IPS DF 19.7 (cell line): ENCODE results near the gene STK32B.

Source experiments
- DNase-seq: peaks from one replicate; pipeline ENCODE4 v3.0.0-alpha.2; 2013; ENCODE audit warnings: low read depth, low spot score

The STK32B gene

GRCh38 chr4:5361968-5362367, 310.7 kb downstream of the STK32B start:
- no peak for DNase-seq

- DNase-seq: no peak
Measured at GRCh38 chr4:5364406-5364805, 313.1 kb downstream of the STK32B start.

GRCh38 chr4:5365071-5366008, 314.1 kb downstream of the STK32B start:
- DNase-seq: no peak

GRCh38 chr4:5366009-5366386, 314.7 kb downstream of the STK32B start:
- DNase-seq: no peak

GRCh38 chr4:5366421-5366820, 315.1 kb downstream of the STK32B start:
- DNase-seq: no peak

- no peak for DNase-seq
Measured at GRCh38 chr4:5368426-5368825, 317.1 kb downstream of the STK32B start.

- no peak for DNase-seq
Measured at GRCh38 chr4:5370286-5370685, 319.0 kb downstream of the STK32B start.

GRCh38 chr4:5371415-5372190, 320.3 kb downstream of the STK32B start:
- no peak for DNase-seq

GRCh38 chr4:5372198-5372597, 320.9 kb downstream of the STK32B start:
- no peak for DNase-seq

GRCh38 chr4:5373327-5373726, 322.0 kb downstream of the STK32B start:
- no peak for DNase-seq

- DNase-seq: no peak
Measured at GRCh38 chr4:5374592-5374991, 323.3 kb downstream of the STK32B start.

GRCh38 chr4:5374994-5375393, 323.7 kb downstream of the STK32B start:
- DNase-seq: no peak

GRCh38 chr4:5376015-5376414, 324.7 kb downstream of the STK32B start:
- DNase-seq: no peak

GRCh38 chr4:5378002-5378401, 326.7 kb downstream of the STK32B start:
- no peak for DNase-seq

GRCh38 chr4:5379895-5380294, 328.6 kb downstream of the STK32B start:
- DNase-seq: no peak

- no peak for DNase-seq
Measured at GRCh38 chr4:5381961-5382441, 330.7 kb downstream of the STK32B start.

GRCh38 chr4:5383191-5383980, 332.1 kb downstream of the STK32B start:
- no peak for DNase-seq

GRCh38 chr4:5385741-5386311, 334.5 kb downstream of the STK32B start:
- no peak for DNase-seq

GRCh38 chr4:5386921-5387320, 335.6 kb downstream of the STK32B start:
- DNase-seq: no peak

- DNase-seq: no peak
Measured at GRCh38 chr4:5387457-5387856, 336.2 kb downstream of the STK32B start.

- no peak for DNase-seq
Measured at GRCh38 chr4:5389756-5390310, 338.6 kb downstream of the STK32B start.
